ENCODE results near the gene AP1AR.
A peak's percentile ranks its signal among the peaks of the same experiment; 100 is the strongest.
"Not testable (repeated sequence)": the region's sequence is repeated elsewhere in the genome, so short reads cannot be mapped to it uniquely, and the experiment has no call there.

AP1AR gene

GRCh38 chr4:112231779-112232713 lies at the start of gene AP1AR:
Gene AP1AR, plus strand, starts transcription at chr4:112231787. Its CDS starts 305 bp downstream, at chr4:112232092.
- DNase-seq (ENCODE audit: low read depth in 2 of 2, low spot score in 1 of 2), result peak; percentile 42 to 60

- DNase-seq (ENCODE audit: low read depth in 2 of 2, low spot score in 1 of 2), result no peak
Observed at GRCh38 chr4:112182604-112183003, 49.0 kb upstream of the AP1AR start.

GRCh38 chr4:112183252-112183651 lies 48.3 kb upstream of the AP1AR start:
- DNase-seq (ENCODE audit: low read depth in 2 of 2, low spot score in 1 of 2), result no peak

GRCh38 chr4:112184438-112184837 lies 47.1 kb upstream of the AP1AR start:
- DNase-seq (ENCODE audit: low read depth in 2 of 2, low spot score in 1 of 2), result no peak

GRCh38 chr4:112185334-112185733 lies 46.3 kb upstream of the AP1AR start:
- no peak for DNase-seq (ENCODE audit: low read depth in 2 of 2, low spot score in 1 of 2)

- DNase-seq (ENCODE audit: low read depth in 2 of 2, low spot score in 1 of 2), result no peak
Observed at GRCh38 chr4:112185740-112186670, 45.6 kb upstream of the AP1AR start.

- DNase-seq (ENCODE audit: low read depth in 2 of 2, low spot score in 1 of 2), result no peak
Observed at GRCh38 chr4:112189754-112190153, 41.8 kb upstream of the AP1AR start.

- no peak for DNase-seq (ENCODE audit: low read depth in 2 of 2, low spot score in 1 of 2)
Observed at GRCh38 chr4:112190684-112191083, 40.9 kb upstream of the AP1AR start.

- no peak for DNase-seq (ENCODE audit: low read depth in 2 of 2, low spot score in 1 of 2)
Observed at GRCh38 chr4:112196461-112196860, 35.1 kb upstream of the AP1AR start.

- no peak for DNase-seq (ENCODE audit: low read depth in 2 of 2, low spot score in 1 of 2)
Observed at GRCh38 chr4:112199041-112199440, 32.5 kb upstream of the AP1AR start.

- no peak for DNase-seq (ENCODE audit: low read depth in 2 of 2, low spot score in 1 of 2)
Observed at GRCh38 chr4:112201915-112202505, 29.6 kb upstream of the AP1AR start.

GRCh38 chr4:112203593-112203992 lies 28.0 kb upstream of the AP1AR start:
- no peak for DNase-seq (ENCODE audit: low read depth in 2 of 2, low spot score in 1 of 2)

- no peak for DNase-seq (ENCODE audit: low read depth in 2 of 2, low spot score in 1 of 2)
Observed at GRCh38 chr4:112206431-112206830, 25.2 kb upstream of the AP1AR start.

- DNase-seq (ENCODE audit: low read depth in 2 of 2, low spot score in 1 of 2), result not testable (repeated sequence)
Observed at GRCh38 chr4:112208137-112209095, 23.2 kb upstream of the AP1AR start.

GRCh38 chr4:112210777-112211176 lies 20.8 kb upstream of the AP1AR start:
- no peak for DNase-seq (ENCODE audit: low read depth in 2 of 2, low spot score in 1 of 2)

- no peak for DNase-seq (ENCODE audit: low read depth in 2 of 2, low spot score in 1 of 2)
Observed at GRCh38 chr4:112213091-112213490, 18.5 kb upstream of the AP1AR start.

GRCh38 chr4:112213856-112214255 lies 17.7 kb upstream of the AP1AR start:
- DNase-seq (ENCODE audit: low read depth in 2 of 2, low spot score in 1 of 2), result no peak

- DNase-seq (ENCODE audit: low read depth in 2 of 2, low spot score in 1 of 2), result no peak
Observed at GRCh38 chr4:112214390-112215264, 17.0 kb upstream of the AP1AR start.

- no peak for DNase-seq (ENCODE audit: low read depth in 2 of 2, low spot score in 1 of 2)
Observed at GRCh38 chr4:112219826-112220366, 11.7 kb upstream of the AP1AR start.
